ENCODE data around the gene ASH1L.
"Not testable (repeated sequence)": the region's sequence is repeated elsewhere in the genome, so short reads cannot be mapped to it uniquely, and the experiment has no call there.

Gene ASH1L

GRCh38 chr1:155553349-155553748 lies 9.3 kb downstream of the ASH1L start:
- FAIRE-seq, result no peak

GRCh38 chr1:155548706-155549105 lies 13.9 kb downstream of the ASH1L start:
- FAIRE-seq, result no peak

GRCh38 chr1:155540000-155540874 lies 22.4 kb downstream of the ASH1L start:
- no peak for FAIRE-seq

- no peak for FAIRE-seq
These were observed 25.4 kb downstream of the ASH1L start for GRCh38 chr1:155537193-155537592.

GRCh38 chr1:155531624-155532023 lies 31.0 kb downstream of the ASH1L start:
- FAIRE-seq, result no peak

- no peak for FAIRE-seq
These were observed 32.7 kb downstream of the ASH1L start for GRCh38 chr1:155529929-155530328.

- FAIRE-seq, result no peak
These were observed 33.5 kb downstream of the ASH1L start for GRCh38 chr1:155529109-155529508.

- no peak for FAIRE-seq
These were observed 34.9 kb downstream of the ASH1L start for GRCh38 chr1:155527677-155528076.

GRCh38 chr1:155526356-155526755 lies 36.2 kb downstream of the ASH1L start:
- FAIRE-seq, result no peak

- FAIRE-seq, result no peak
These were observed 40.5 kb downstream of the ASH1L start for GRCh38 chr1:155522069-155522468.

- FAIRE-seq, result no peak
These were observed 44.1 kb downstream of the ASH1L start for GRCh38 chr1:155518484-155518883.

- no peak for FAIRE-seq
These were observed 47.9 kb downstream of the ASH1L start for GRCh38 chr1:155514582-155515187.

- FAIRE-seq, result no peak
These were observed 49.2 kb downstream of the ASH1L start for GRCh38 chr1:155513300-155513916.

- FAIRE-seq, result not testable (repeated sequence)
These were observed 51.2 kb downstream of the ASH1L start for GRCh38 chr1:155511385-155511784.

- no peak for FAIRE-seq
These were observed 53.5 kb downstream of the ASH1L start for GRCh38 chr1:155509064-155509463.

- FAIRE-seq, result no peak
These were observed 54.7 kb downstream of the ASH1L start for GRCh38 chr1:155507945-155508344.

GRCh38 chr1:155505963-155506362 lies 56.6 kb downstream of the ASH1L start:
- FAIRE-seq, result not testable (repeated sequence)

- FAIRE-seq, result no peak
These were observed 58.4 kb downstream of the ASH1L start for GRCh38 chr1:155504207-155504606.

- no peak for FAIRE-seq
These were observed 62.5 kb downstream of the ASH1L start for GRCh38 chr1:155499953-155500639.

- FAIRE-seq, result no peak
These were observed 63.3 kb downstream of the ASH1L start for GRCh38 chr1:155499263-155499662.

GRCh38 chr1:155493595-155493994 lies 69.0 kb downstream of the ASH1L start:
- FAIRE-seq, result not testable (repeated sequence)

- not testable (repeated sequence) for FAIRE-seq
These were observed 74.2 kb downstream of the ASH1L start for GRCh38 chr1:155488419-155488818.

GRCh38 chr1:155487541-155487940 lies 75.1 kb downstream of the ASH1L start:
- FAIRE-seq, result no peak
